HG03175 (cell line): Measurements from ENCODE around the gene MICALL1.
"Not testable (repeated sequence)": the region's sequence is repeated elsewhere in the genome, so short reads cannot be mapped to it uniquely, and the experiment has no call there.

Experiments
- ATAC-seq: cut with Tn5 transposase; IDR thresholded peaks from one replicate; pipeline ENCODE4 v1.9.1; 2021; ENCODE audit warnings: mild to moderate bottlenecking, moderate library complexity; ENCODE audit not compliant: unreplicated experiment

The MICALL1 gene

GRCh38 chr22:37926771-37927636 is 20.9 kb downstream of the MICALL1 start:
- ATAC-seq, result no peak

GRCh38 chr22:37927637-37927936 is 21.5 kb downstream of the MICALL1 start:
- ATAC-seq, result no peak

GRCh38 chr22:37929390-37929789 is 23.3 kb downstream of the MICALL1 start:
- no peak for ATAC-seq

- no peak for ATAC-seq
These were observed 24.3 kb downstream of the MICALL1 start for GRCh38 chr22:37930270-37930951.

DNA sequence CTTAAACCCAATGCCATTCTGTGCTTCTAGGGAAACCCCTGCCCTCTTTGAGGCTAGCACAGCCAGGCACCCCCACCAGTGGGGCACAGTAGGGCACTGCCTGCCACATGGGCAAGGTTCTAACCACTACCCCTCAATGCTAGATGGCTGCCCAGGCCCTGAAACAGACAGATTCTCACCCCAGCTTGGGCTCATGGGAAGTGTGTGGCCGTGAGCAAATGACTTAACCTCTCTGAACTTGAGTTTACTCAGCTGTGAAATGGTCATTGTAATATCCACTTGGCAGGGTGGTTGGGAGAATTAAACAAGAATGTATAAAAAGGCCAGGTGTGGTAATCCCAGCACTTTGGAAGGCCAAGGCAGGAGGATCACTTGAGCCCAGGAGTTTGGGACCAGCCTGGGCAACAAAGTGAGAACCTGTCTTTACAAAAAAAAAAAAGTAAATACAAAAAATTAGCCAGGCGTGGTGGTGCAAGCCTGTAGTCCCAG is 24.9 kb downstream of the MICALL1 start:
- no peak for ATAC-seq

GRCh38 chr22:37931893-37932389 is 25.8 kb downstream of the MICALL1 start:
- no peak for ATAC-seq

DNA sequence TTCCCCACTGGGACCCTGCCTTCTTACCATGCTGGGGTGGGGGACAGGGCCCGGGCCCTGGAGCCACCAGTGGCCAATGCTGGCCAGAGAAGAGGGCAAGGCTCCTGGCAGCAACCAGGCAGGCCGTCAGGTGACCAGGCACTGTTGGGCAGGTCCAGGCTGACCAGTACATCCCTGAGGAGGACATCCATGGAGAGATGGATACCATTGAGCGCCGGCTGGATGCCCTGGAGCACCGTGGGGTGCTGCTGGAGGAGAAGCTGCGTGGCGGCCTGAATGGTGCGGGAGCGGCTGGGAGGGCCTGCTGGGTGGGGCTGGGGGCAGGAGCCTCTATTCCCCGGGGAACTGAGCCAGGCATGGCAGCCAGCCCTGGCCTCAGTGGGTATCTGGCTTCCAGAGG is 26.3 kb downstream of the MICALL1 start:
- no peak for ATAC-seq

- no peak for ATAC-seq
These were observed 26.9 kb downstream of the MICALL1 start for GRCh38 chr22:37932821-37933578.

DNA sequence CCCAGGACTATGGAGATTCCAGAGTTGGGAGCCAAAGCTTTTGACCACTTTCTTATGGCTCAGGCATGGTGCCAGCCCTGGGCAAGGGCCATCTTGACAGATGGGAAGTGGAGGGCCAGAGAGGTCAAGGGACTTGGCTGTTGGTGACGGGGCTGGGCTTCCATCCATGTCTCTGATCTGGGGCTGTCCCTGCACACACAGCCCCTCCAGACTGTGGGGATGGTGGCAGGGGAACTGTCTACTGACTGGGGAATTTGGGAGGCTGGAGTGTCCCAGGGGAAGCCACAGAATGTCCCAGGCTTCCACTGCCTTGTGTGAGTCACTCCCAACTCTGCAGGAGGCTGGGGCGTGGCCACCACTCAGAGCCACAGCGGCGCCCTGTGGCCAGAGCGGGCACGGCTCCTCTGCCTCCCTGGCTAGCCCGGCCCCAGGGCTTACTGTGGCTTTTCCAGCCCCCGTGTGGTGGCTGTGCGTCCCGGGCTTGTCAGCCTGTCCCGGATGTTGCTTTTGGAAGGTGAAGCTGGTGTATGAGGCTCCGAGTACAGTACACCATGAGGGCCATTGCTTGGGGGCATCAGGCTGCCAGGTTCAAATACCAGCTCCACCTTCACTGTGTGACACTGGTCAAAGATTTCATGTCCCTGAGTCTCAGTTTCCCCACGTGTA is 27.7 kb downstream of the MICALL1 start:
- ATAC-seq, result peak; percentile 81

- no peak for ATAC-seq
These were observed 34.7 kb downstream of the MICALL1 start for GRCh38 chr22:37940698-37941376.

- ATAC-seq, result no peak
These were observed 36.0 kb downstream of the MICALL1 start for GRCh38 chr22:37942133-37942532.

DNA sequence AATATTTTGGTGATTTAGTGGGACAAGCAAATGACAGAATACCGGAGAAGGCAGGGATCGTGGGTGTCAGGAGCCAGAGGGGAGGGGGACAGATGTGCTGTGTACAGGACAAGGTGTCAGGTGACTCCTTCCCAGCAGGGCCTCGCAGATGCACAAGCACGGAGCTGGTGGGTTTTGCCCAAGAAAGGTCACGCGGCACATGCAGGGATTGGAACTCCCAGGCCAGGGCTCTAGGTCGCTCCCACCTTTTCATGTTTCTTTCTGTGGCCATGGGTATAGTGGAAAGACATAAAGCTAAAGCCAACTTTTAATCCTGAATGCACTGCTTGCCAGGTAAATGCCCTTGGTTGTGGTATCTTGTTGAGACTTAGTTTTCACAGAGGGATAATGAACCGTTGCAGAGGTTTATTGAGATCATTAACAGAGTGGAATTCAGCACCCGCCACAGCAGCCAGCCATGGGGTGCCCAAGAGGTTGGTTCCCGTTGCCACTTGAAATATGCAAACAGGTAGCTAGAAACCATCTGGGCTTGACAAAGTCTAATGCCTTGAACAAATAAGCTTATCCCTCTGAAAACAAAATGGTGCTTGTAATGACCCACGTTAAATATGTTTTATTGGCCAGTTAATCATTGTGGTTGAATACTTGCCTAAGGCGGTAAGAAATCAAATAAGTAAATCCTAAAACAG is 37.2 kb downstream of the MICALL1 start:
- no peak for ATAC-seq

- no peak for ATAC-seq
These were observed 37.7 kb downstream of the MICALL1 start for GRCh38 chr22:37943825-37944198.

DNA sequence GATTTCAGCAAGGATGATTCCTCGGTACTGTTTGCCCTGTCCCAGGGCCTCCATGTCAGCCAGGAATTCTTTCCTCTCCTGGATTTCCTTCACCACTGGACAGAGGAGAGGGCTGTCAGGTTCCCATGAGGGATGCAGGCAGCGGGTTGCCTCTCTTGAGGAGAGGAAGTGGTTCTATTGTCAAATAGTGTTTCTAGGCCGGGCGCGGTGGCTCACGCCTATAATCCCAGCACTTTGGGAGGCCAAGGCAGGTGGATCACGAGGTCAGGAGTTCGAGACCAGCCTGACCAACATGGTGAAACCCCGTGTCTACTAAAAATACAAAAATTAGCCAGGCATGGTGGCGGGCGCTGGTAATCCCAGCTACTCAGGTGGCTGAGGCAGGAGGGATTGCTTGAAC is 38.3 kb downstream of the MICALL1 start:
- not testable (repeated sequence) for ATAC-seq

DNA sequence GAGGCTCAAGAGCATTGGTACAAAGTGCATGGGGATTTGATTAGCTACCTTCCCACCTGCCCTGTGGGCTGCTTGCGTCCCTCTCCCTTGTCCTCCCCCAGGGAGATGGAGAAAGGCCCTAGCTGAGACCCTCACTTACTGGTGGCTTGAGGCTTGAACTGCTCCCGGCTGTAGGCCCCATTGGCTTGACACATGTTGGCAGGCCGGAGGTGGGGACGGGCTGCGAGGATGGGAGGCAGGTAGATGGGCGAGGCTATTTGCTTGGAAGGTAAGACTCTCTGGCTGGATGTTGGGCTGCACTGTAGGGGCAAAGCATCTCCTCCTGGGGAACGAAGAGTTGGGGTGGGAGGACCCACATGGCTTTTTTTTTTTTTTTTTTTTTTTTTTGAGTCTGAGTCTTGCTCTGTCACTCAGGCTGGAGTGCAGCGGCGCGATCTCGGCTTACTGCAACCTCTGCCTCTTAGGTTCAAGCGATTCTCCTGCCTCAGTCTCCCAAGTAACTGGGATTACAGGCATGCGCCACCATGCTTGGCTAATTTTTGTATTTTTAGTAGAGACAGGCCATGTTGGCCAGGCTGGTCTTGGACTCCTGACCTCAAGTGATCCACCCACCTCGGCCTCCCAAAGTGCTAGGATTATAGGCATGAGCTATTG is 41.2 kb downstream of the MICALL1 start:
- ATAC-seq, result not testable (repeated sequence)

DNA sequence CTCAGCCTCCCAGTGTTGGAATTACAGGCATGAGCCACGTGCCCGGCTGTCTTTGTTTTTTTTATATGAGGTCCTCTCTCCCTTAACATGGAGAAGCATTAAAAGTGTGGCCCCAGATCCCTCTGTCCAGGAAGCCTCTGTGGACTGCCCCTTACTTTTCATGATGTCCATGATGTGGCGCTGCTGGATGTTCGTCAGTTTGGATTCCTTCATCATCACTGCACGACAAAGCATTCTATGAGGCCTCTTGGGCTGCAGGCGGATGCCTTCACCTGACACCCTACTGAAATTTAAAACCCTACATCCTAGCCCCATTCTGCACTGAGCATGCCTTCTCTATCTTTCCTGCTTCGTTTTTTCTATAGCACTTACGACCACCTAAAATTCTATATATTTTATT is 45.2 kb downstream of the MICALL1 start:
- no peak for ATAC-seq

GRCh38 chr22:37952629-37953028 is 46.5 kb downstream of the MICALL1 start:
- ATAC-seq, result not testable (repeated sequence)

DNA sequence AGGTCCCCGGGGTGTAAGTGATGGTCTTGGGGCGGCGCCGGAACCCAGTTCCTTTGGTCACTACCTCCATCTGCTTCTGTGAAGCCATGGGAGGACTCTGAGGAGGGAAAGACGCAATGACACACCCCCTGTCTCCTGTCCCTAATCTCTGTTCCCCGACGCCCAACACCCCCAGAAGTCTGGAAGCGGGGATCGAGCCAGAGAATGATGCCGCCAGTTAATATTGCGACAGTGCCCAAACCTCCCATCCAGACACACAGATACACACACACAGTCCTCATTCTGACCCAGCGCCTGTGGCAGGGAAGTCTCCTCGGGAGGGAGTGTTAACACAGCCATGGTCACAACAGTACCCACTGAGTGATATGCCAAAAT is 47.0 kb downstream of the MICALL1 start:
- ATAC-seq, result peak; percentile 4
